ENCODE measurements around the gene PCGF6. TPM values are rescaled to one million over a fixed set of nuclear protein-coding genes. Genes with fewer than 3 reads are reported as not detected.
"Not testable (repeated sequence)": the region's sequence is repeated elsewhere in the genome, so short reads cannot be mapped to it uniquely, and the experiment has no call there.

The PCGF6 gene
- total RNA-seq, 2 experiments from 2014 or later: 17.0 to 17.2 TPM

DNA sequence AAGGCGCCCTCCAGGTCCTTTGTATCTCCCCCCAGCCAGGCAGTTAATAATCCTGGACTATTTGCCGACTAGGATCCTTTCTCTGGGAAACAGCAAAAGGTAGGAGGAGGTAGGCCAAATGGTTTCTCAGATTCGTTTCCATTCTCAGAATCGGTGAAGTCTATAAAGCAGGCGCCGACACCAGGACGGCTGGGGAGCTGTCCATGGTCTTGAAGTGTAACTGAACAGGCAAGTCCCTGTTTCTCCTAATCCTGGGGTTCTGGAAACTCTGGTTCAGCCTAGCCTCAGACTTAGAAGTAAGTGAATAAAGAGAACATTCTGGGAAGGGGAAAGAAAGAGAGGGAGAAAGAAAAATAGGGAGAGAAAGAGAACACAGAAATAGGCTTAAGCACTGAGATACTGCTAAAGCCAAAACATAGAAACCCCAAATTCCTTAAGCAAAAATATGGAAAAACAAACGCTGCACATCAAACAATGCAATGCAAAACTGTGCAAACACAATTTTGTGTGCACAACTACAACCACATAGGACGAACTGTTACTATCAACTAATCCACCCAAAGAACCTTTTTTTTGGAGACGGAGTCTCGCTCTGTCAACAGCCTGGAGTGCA is 85.1 kb downstream of the PCGF6 start:
- peak; percentile 65 for DNase-seq
- CTCF ChIA-PET: interaction anchor here (1.2 kb wide), 1 partner anchor 21 kb away, joined by 3 read pairs; no protein-coding TSS in a partner anchor
- Mint-ChIP-seq H3K27ac (no peak overlapping the region), H3K4me1 (peaks cover 2% of the 10 kb centered on the region), H3K4me3 (no peak overlapping the region), H3K36me3 (no peaks in the 10 kb centered on the region), H3K27me3 (peaks cover 34% of the 10 kb centered on the region), H3K9me3 (ENCODE audit: low read depth) (no peaks in the 10 kb centered on the region)
- no peak for ATAC-seq

GRCh38 chr10:103262229-103262628 is 88.7 kb downstream of the PCGF6 start:
- Mint-ChIP-seq H3K27ac (no peak overlapping the region), H3K36me3 (no peaks in the 10 kb centered on the region), H3K27me3 (peaks cover 25% of the 10 kb centered on the region), H3K4me3 (no peak overlapping the region), H3K9me3 (ENCODE audit: low read depth) (peaks cover 2% of the 10 kb centered on the region), H3K4me1 (peaks cover 2% of the 10 kb centered on the region)
- CTCF ChIA-PET: no interaction called here
- ATAC-seq: no peak
- no peak for DNase-seq

DNA sequence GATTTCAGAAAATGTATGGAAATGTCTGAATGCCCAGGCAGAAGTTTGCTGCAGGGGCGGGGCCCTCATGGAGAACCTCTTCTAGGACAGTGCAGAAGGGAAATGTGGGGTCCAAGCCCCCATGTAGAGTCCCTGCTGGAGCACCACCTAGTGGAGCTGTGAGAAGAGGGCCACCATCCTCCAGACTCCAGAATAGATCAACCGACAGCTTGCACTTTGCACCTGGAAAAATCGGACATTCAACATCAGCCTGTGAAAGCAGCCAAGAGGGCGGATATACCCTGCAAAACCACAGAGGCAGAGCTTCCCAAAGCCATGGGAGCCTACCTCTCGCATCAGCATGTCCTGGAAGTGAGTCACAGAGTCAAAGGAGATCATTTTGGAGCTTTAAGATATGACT is 91.0 kb downstream of the PCGF6 start:
- CTCF ChIA-PET: no interaction called here
- Mint-ChIP-seq H3K9me3 (ENCODE audit: low read depth) (peaks cover 2% of the 10 kb centered on the region), H3K4me3 (no peak overlapping the region), H3K27me3 (peaks cover 10% of the 10 kb centered on the region), H3K36me3 (no peaks in the 10 kb centered on the region), H3K4me1 (peaks cover 8% of the 10 kb centered on the region), H3K27ac (no peak overlapping the region)
- ATAC-seq: no peak
- no peak for DNase-seq

DNA sequence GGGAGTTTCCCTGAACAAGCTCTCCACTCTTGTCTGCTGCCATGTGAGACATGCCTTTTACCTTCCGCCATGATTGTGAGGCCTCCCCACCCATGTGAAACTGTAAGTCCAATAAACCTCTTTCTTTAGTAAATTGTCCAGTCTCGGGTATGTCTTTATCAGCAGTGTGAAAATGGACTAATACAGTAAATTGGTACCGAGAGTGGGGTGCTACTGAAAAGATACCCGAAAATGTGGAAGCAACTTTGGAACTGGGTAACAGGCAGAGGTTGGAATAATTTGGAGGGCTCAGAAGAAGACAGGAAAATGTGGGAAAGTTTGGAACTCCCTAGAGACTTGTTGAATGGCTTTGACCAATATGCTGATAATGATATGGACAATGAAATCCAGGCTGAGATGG is 92.0 kb downstream of the PCGF6 start:
- ATAC-seq; H3K27ac Mint-ChIP-seq; DNase-seq; H3K9me3 Mint-ChIP-seq (ENCODE audit: low read depth); H3K27me3 Mint-ChIP-seq; CTCF ChIA-PET; H3K36me3 Mint-ChIP-seq; H3K4me3 Mint-ChIP-seq: not testable (repeated sequence)
- peaks cover 10% of the 10 kb centered on the region for H3K4me1 Mint-ChIP-seq

DNA sequence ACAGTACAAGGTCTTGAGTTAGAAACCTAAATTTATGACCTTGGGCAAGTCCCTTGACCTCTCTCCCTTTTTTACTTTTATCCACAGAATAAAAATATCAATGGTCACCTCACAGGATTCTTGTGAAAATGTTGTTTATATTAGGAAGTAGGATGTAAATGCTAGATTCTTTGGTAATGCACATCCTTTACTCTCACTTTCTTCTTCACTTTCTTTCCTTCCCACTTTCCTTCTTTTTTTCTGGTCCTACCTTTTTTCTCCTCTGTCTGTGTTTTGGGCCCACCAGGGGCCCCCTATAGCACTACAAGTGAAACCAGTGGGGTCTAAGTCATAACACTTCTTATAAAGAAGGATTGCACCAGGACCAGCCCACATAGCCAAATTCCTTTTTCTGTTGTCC is 93.1 kb downstream of the PCGF6 start:
- peaks cover 9% of the 10 kb centered on the region for H3K4me1 Mint-ChIP-seq
- H3K36me3 Mint-ChIP-seq: no peaks in the 10 kb centered on the region
- peaks cover 2% of the 10 kb centered on the region for H3K27me3 Mint-ChIP-seq
- H3K9me3 Mint-ChIP-seq (ENCODE audit: low read depth): peaks cover 2% of the 10 kb centered on the region
- CTCF ChIA-PET: no interaction called here
- ATAC-seq (no peak), DNase-seq (no peak)
- no peak overlapping the region for H3K27ac Mint-ChIP-seq
- H3K4me3 Mint-ChIP-seq: no peak overlapping the region

GRCh38 chr10:103256613-103257012 is 94.3 kb downstream of the PCGF6 start:
- peaks cover 2% of the 10 kb centered on the region for H3K9me3 Mint-ChIP-seq (ENCODE audit: low read depth)
- ATAC-seq (no peak), DNase-seq (no peak)
- H3K27ac Mint-ChIP-seq: no peak overlapping the region
- H3K36me3 Mint-ChIP-seq: no peaks in the 10 kb centered on the region
- H3K27me3 Mint-ChIP-seq: peaks cover 2% of the 10 kb centered on the region
- no peak overlapping the region for H3K4me3 Mint-ChIP-seq
- H3K4me1 Mint-ChIP-seq: peaks cover 9% of the 10 kb centered on the region
- CTCF ChIA-PET: interaction anchor here (0.9 kb wide), 1 partner anchor 12 kb away, joined by 3 read pairs; no protein-coding TSS in a partner anchor

GRCh38 chr10:103254538-103255325 is 96.2 kb downstream of the PCGF6 start:
- H3K9me3 Mint-ChIP-seq (ENCODE audit: low read depth): peaks cover 3% of the 10 kb centered on the region
- peaks cover 2% of the 10 kb centered on the region for H3K27me3 Mint-ChIP-seq
- ATAC-seq (peak; percentile 69), DNase-seq (peak; percentile 43)
- CTCF ChIA-PET: no interaction called here
- peaks cover 4% of the 10 kb centered on the region for H3K36me3 Mint-ChIP-seq
- no peak overlapping the region for H3K27ac Mint-ChIP-seq
- no peak overlapping the region for H3K4me3 Mint-ChIP-seq
- peaks cover 9% of the 10 kb centered on the region for H3K4me1 Mint-ChIP-seq

DNA sequence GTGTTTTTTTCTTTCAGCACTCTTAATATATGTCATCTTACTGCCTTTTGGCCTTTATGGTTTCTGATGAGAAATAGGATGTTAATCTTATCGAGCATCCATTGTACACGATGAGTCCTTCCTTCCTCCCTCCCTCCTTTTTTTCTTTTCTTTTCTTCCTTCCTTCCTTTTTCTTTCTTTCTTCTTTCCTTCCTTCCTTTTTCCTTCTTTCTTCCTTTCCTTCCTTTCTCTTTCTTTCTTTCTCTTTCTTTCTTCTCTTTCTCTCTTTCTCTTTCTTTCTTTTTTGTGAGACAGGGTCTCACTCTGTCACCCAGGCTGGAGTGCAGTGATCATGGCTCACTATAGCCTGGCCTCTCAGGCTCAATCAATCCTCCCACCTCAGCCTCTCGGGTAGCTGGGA is 96.8 kb downstream of the PCGF6 start:
- Mint-ChIP-seq H3K9me3 (ENCODE audit: low read depth) (peaks cover 3% of the 10 kb centered on the region), H3K27me3 (peaks cover 2% of the 10 kb centered on the region), H3K4me1 (peaks cover 9% of the 10 kb centered on the region), H3K36me3 (peaks cover 4% of the 10 kb centered on the region), H3K27ac (no peak overlapping the region), H3K4me3 (no peak overlapping the region)
- DNase-seq (no peak), ATAC-seq (no peak)
- CTCF ChIA-PET: no interaction called here

Small RNA genes lying within 50 kb of the gene (microRNA-seq; reads per million reads assigned to microRNA genes)
- 4,116 reads per million, percentile 92 among the genes with 10 or more reads in this experiment for gene MIR1307

Other genes starting within 250 kb of the PCGF6 start
- 10 to 100 TPM; 64.4 to 64.9 TPM for gene NT5C2, start 157.9 kb downstream of the PCGF6 start, total RNA-seq
- gene RPEL1, start 105.3 kb downstream of the PCGF6 start, total RNA-seq: not detected
- gene INA, start 74.0 kb downstream of the PCGF6 start, total RNA-seq: under 1 TPM; 0.09 to 0.70 TPM
- 10 to 100 TPM; 15.3 to 16.8 TPM for gene TAF5, start 16.8 kb upstream of the PCGF6 start, total RNA-seq
- 100 to 1,000 TPM; 274 to 387 TPM for gene ATP5MK, start 45.3 kb upstream of the PCGF6 start, total RNA-seq
- gene PDCD11, start 45.5 kb upstream of the PCGF6 start, total RNA-seq: 10 to 100 TPM; 59.4 to 67.7 TPM
- gene CALHM2, start 101.2 kb upstream of the PCGF6 start, total RNA-seq: 10 to 100 TPM; 65.6 to 93.4 TPM
- gene CALHM1, start 107.8 kb upstream of the PCGF6 start, total RNA-seq: 1 to 10 TPM in 1 of 2 experiments, under 1 TPM in 1; 0.47 to 1.1 TPM
- gene CALHM3, start 128.1 kb upstream of the PCGF6 start, total RNA-seq: not detected
- 1 to 10 TPM; 2.2 to 2.5 TPM for gene NEURL1, start 142.6 kb upstream of the PCGF6 start, total RNA-seq

Data from activated CD8-positive, alpha-beta memory T cell treated with anti-CD3 and anti-CD28 coated beads, Interleukin-2, amount 10 ng/mL, durations not matched to agents 7 days and 5 days (primary cell).